Measurements from ENCODE around the gene FBN2.

DNA sequence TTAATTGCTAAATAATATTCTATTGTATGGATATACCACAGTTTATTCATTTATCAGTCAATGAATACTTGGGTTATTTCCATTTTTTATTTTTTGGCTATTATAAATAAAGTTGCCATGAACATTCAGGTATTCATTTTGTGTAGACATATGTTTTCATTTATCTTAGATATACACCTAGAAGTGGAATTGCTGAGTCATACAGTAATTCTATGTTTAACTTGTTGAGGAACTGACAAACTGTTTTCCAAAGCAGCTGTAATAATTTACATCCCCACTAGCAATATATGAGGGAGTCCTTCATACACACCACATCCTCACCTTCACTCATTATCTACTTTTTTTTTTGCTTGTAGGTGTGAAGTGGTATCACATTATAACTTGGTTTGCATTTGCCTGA lies 123.6 kb downstream of the FBN2 start:
- TF ChIP-seq PATZ1 (CRISPR knock-in tag; IDR thresholded peaks at IDR 0.05; ENCODE audit: borderline replicate concordance), result no peak
- no peak for TF ChIP-seq ZNF565 (CRISPR knock-in tag; conservative IDR thresholded peaks at IDR 0.05; ENCODE audit: low read depth)
- no peak for TF ChIP-seq CSDC2 (CRISPR knock-in tag; IDR thresholded peaks at IDR 0.05)
- TF ChIP-seq GLIS3 (CRISPR knock-in tag; IDR thresholded peaks at IDR 0.05), result no peak
- TF ChIP-seq ZFP30 (CRISPR knock-in tag; IDR thresholded peaks at IDR 0.05), result no peak
- no peak for TF ChIP-seq ISL1 (CRISPR knock-in tag; IDR thresholded peaks at IDR 0.05)
- no peak for TF ChIP-seq TCF4 (CRISPR knock-in tag; IDR thresholded peaks at IDR 0.05; ENCODE audit: borderline replicate concordance)
- TF ChIP-seq BACH2 (CRISPR knock-in tag; IDR thresholded peaks at IDR 0.05; ENCODE audit: borderline replicate concordance), result no peak
- no peak for TF ChIP-seq RARB (CRISPR knock-in tag; IDR thresholded peaks at IDR 0.05)
- TF ChIP-seq SNAI2 (CRISPR knock-in tag; IDR thresholded peaks at IDR 0.05), result no peak

Data from SK-N-SH treated with all-trans-retinoic acid at 6 μM for 48 hours (cell line).